HG03139 (cell line): ENCODE results near the gene KRTAP29-1.
"Not testable (repeated sequence)": the region's sequence is repeated elsewhere in the genome, so short reads cannot be mapped to it uniquely, and the experiment has no call there.

Source experiments
- ATAC-seq: cut with Tn5 transposase; IDR thresholded peaks from one replicate; pipeline ENCODE4 v1.9.1; 2021; ENCODE audit not compliant: unreplicated experiment

KRTAP29-1 gene

GRCh38 chr17:41301916-41302901 is at the start of gene KRTAP29-1:
Gene KRTAP29-1, minus strand, starts transcription at chr17:41302851. Its CDS starts 0 bp downstream, at chr17:41302851.
- ATAC-seq = no peak

GRCh38 chr17:41351177-41351576 is 48.5 kb upstream of the KRTAP29-1 start:
- no peak for ATAC-seq

- not testable (repeated sequence) for ATAC-seq
Measured at GRCh38 chr17:41350381-41350878, 47.8 kb upstream of the KRTAP29-1 start, which contains the start of gene KRT33A. Gene KRT33A, minus strand, starts transcription at chr17:41350828. Its CDS starts 61 bp downstream, at chr17:41350767.

- no peak for ATAC-seq
Measured at GRCh38 chr17:41347869-41348760, 45.5 kb upstream of the KRTAP29-1 start.

- ATAC-seq = not testable (repeated sequence)
Measured at GRCh38 chr17:41346421-41346820, 43.8 kb upstream of the KRTAP29-1 start.

GRCh38 chr17:41345992-41346391 is 43.3 kb upstream of the KRTAP29-1 start:
- no peak for ATAC-seq

GRCh38 chr17:41343029-41343428 is 40.4 kb upstream of the KRTAP29-1 start:
- ATAC-seq = no peak

GRCh38 chr17:41340934-41341861 is 38.5 kb upstream of the KRTAP29-1 start:
- no peak for ATAC-seq

GRCh38 chr17:41340494-41340893 is 37.8 kb upstream of the KRTAP29-1 start:
- no peak for ATAC-seq

GRCh38 chr17:41339571-41340172 is 37.0 kb upstream of the KRTAP29-1 start:
- ATAC-seq = no peak

- ATAC-seq = no peak
Measured at GRCh38 chr17:41338961-41339485, 36.4 kb upstream of the KRTAP29-1 start.

- ATAC-seq = no peak
Measured at GRCh38 chr17:41335747-41336146, 33.1 kb upstream of the KRTAP29-1 start.

GRCh38 chr17:41334385-41335305 is 32.0 kb upstream of the KRTAP29-1 start:
- no peak for ATAC-seq

- no peak for ATAC-seq
Measured at GRCh38 chr17:41333836-41334235, 31.2 kb upstream of the KRTAP29-1 start.

- ATAC-seq = no peak
Measured at GRCh38 chr17:41333098-41333497, 30.4 kb upstream of the KRTAP29-1 start.

- ATAC-seq = no peak
Measured at GRCh38 chr17:41332239-41332638, 29.6 kb upstream of the KRTAP29-1 start.

GRCh38 chr17:41331606-41332005 is 29.0 kb upstream of the KRTAP29-1 start:
- ATAC-seq = no peak

GRCh38 chr17:41329279-41329948 is 26.8 kb upstream of the KRTAP29-1 start:
- no peak for ATAC-seq
